ENCODE measurements around the gene SLC50A1. TPM values are rescaled to one million over a fixed set of nuclear protein-coding genes. Genes with fewer than 3 reads are reported as not detected.

The SLC50A1 gene, protein sequence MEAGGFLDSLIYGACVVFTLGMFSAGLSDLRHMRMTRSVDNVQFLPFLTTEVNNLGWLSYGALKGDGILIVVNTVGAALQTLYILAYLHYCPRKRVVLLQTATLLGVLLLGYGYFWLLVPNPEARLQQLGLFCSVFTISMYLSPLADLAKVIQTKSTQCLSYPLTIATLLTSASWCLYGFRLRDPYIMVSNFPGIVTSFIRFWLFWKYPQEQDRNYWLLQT
- 10 to 100 TPM; 44.6 to 99.5 (median 61.9) TPM for polyA plus RNA-seq
- long read RNA-seq, donor 1 = 0 reads
- long read RNA-seq, donor 2, transcript SLC50A1-203 (6 exons, 1,300 nt) = major isoform, 6 of 7 reads
- long read RNA-seq, donor 2, partial matches to known transcripts = 0 of 7 reads
- long read RNA-seq, donor 2, other reads (novel, unspliced or antisense) = 0 of 7 reads
- long read RNA-seq, donor 3, partial matches to known transcripts = 0 of 7 reads
- long read RNA-seq, donor 3, other reads (novel, unspliced or antisense) = 0 of 7 reads
- long read RNA-seq, donor 4 = 0 reads
- long read RNA-seq, donor 5, partial matches to known transcripts = 0 of 3 reads
- long read RNA-seq, donor 5, other reads (novel, unspliced or antisense) = 0 of 3 reads
- long read RNA-seq, donor 6, transcript SLC50A1-203 (6 exons, 1,300 nt) = major isoform, 8 of 32 reads
- long read RNA-seq, donor 6, partial matches to known transcripts = 0 of 32 reads
- long read RNA-seq, donor 6, other reads (novel, unspliced or antisense) = 24 of 32 reads
- long read RNA-seq, donor 7 = 0 reads
- long read RNA-seq, donor 8, partial matches to known transcripts = 0 of 1 reads
- long read RNA-seq, donor 8, other reads (novel, unspliced or antisense) = 0 of 1 reads
- long read RNA-seq, donor 9, partial matches to known transcripts = 0 of 3 reads
- long read RNA-seq, donor 9, other reads (novel, unspliced or antisense) = 0 of 3 reads
- long read RNA-seq, donor 10, partial matches to known transcripts = 0 of 5 reads
- long read RNA-seq, donor 10, other reads (novel, unspliced or antisense) = 0 of 5 reads

DNA sequence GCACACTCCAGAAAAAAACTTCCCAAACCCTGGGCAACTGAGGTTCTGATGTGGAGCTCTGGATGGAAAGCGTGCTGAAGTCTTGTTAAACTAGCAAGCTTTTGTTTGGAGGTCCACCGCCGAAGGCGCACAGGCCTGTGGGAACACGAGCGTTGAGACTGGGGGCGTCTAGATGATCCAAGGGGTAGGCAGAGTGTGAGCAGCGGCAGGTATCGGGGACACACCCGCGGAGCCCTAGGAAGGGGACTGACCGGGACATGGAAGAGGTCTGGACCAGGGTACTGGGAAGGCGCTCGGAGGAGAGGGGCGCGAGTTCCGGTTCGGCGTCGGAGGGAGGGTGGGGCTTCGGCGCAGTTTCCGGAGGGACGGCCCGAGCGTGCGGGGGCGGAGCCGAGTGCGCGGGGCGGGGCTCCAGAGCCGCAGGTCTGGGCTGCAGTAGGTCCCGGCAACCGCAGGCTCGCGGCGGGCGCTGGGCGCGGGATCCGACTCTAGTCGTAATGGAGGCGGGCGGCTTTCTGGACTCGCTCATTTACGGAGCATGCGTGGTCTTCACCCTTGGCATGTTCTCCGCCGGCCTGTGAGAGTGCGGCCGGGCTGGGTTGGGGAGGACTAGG, at the start of gene SLC50A1:
TSS of gene SLC50A1 (plus strand) at position 438 of the 614 bp plus-strand sequence. CDS start at position 498, 60 bp downstream.
- H3K9me3 ChIP-seq (ENCODE audit: control insufficient read depth in 2 of 2, insufficient read depth in 1 of 2, low read depth in 1 of 2, low read length in 1 of 2) = no peaks in the 10 kb centered on the region
- H3K4me3 ChIP-seq (ENCODE audit: low read depth in 1 of 3, low read length in 3 of 3) = peak within 1 kb of the TSS; percentile 61 to 79 (median 67)
- DNase-seq = peak; percentile 90 to 97
- peak within 1 kb of the TSS; percentile 96 to 99 (median 98) for H3K27ac ChIP-seq (ENCODE audit: low read depth in 1 of 3, low read length in 2 of 3)
- 0 to 1% (median 1%) methylated on average over 42 to 52 of the region's 52 CpGs for WGBS, 3 donors
- H3K27me3 ChIP-seq (ENCODE audit: control insufficient read depth in 3 of 3, insufficient read depth in 3 of 3, low read length in 3 of 3) = no peaks in the 10 kb centered on the region
- H3K4me1 ChIP-seq (ENCODE audit: control insufficient read depth in 3 of 3, insufficient read depth in 2 of 3, low read depth in 1 of 3, low read length in 2 of 3) = peaks cover 4 to 53% (median 7%) of the 10 kb centered on the region in 3 donors
- H3K36me3 ChIP-seq (ENCODE audit: control insufficient read depth in 3 of 3, insufficient read depth in 2 of 3, low read depth in 1 of 3, low read length in 3 of 3) = peaks cover 0 to 63% (median 6%) of the 10 kb centered on the region in 3 donors
- no peak for FAIRE-seq

DNA sequence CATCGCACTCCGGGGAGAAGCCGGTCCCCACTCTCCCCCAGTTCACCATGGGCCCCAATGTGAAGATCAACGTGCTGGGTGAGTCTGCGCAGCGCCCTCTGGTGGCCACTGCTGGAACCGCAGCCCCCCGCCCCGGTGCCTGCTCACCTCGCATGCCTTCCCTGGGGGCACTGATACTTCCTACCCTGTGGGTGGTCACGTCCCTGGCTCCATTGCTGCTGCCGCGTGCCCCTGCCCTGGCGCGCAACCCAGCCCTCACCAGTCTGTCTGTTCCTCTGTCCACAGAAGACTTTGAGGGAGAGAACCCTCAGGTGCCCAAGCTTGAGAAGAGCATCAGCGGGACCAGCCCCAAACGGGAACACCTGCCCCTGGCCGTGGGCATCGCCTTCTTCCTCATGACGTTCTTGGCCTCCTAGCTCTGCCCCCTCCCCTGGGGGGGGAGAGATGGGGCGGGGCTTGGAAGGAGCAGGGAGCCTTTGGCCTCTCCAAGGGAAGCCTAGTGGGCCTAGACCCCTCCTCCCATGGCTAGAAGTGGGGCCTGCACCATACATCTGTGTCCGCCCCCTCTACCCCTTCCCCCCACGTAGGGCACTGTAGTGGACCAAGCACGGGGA, 49.4 kb upstream of the SLC50A1 start:
- Histone ChIP-seq H3K36me3 (ENCODE audit: control insufficient read depth in 3 of 3, insufficient read depth in 2 of 3, low read depth in 1 of 3, low read length in 3 of 3) (peaks cover 0 to 11% (median 0%) of the 10 kb centered on the region in 3 donors), H3K27me3 (ENCODE audit: control insufficient read depth in 3 of 3, insufficient read depth in 3 of 3, low read length in 3 of 3) (peaks cover 0 to 29% (median 13%) of the 10 kb centered on the region in 3 donors), H3K9me3 (ENCODE audit: control insufficient read depth in 2 of 2, insufficient read depth in 1 of 2, low read depth in 1 of 2, low read length in 1 of 2) (no peaks in the 10 kb centered on the region), H3K27ac (ENCODE audit: low read depth in 1 of 3, low read length in 2 of 3) (peak overlapping the region in 1 of 3 donors; percentile 99), H3K4me1 (ENCODE audit: control insufficient read depth in 3 of 3, insufficient read depth in 2 of 3, low read depth in 1 of 3, low read length in 2 of 3) (peaks cover 2 to 45% (median 6%) of the 10 kb centered on the region in 3 donors), H3K4me3 (ENCODE audit: low read depth in 1 of 3, low read length in 3 of 3) (peak overlapping the region in 2 of 3 donors; percentile 35 to 90)
- DNase-seq (peak; percentile 49 to 81), FAIRE-seq (no peak)
- 12 to 18% (median 17%) methylated on average over 22 to 24 of the region's 24 CpGs for WGBS, 3 donors

DNA sequence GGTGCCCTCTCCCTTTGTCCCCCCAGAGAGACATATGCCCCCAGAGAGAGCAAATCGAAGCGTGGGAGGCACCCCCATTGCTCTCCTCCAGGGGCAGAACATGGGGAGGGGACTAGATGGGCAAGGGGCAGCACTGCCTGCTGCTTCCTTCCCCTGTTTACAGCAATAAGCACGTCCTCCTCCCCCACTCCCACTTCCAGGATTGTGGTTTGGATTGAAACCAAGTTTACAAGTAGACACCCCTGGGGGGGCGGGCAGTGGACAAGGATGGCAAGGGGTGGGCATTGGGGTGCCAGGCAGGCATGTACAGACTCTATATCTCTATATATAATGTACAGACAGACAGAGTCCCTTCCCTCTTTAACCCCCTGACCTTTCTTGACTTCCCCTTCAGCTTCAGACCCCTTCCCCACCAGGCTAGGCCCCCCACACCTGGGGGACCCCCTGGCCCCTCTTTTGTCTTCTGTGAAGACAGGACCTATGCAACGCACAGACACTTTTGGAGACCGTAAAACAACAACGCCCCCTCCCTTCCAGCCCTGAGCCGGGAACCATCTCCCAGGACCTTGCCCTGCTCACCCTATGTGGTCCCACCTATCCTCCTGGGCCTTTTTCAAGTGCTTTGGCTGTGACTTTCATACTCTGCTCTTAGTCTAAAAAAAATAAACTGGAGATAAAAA, 48.7 kb upstream of the SLC50A1 start:
- peaks cover 2 to 44% (median 6%) of the 10 kb centered on the region in 3 donors for H3K4me1 ChIP-seq (ENCODE audit: control insufficient read depth in 3 of 3, insufficient read depth in 2 of 3, low read depth in 1 of 3, low read length in 2 of 3)
- no peak for DNase-seq
- no peak overlapping the region for H3K4me3 ChIP-seq (ENCODE audit: low read depth in 1 of 3, low read length in 3 of 3)
- peaks cover 0 to 23% (median 10%) of the 10 kb centered on the region in 3 donors for H3K27me3 ChIP-seq (ENCODE audit: control insufficient read depth in 3 of 3, insufficient read depth in 3 of 3, low read length in 3 of 3)
- 71 to 73% (median 71%) methylated on average over 7 to 8 of the region's 8 CpGs for WGBS, 3 donors
- H3K27ac ChIP-seq (ENCODE audit: low read depth in 1 of 3, low read length in 2 of 3) = no peak overlapping the region
- H3K36me3 ChIP-seq (ENCODE audit: control insufficient read depth in 3 of 3, insufficient read depth in 2 of 3, low read depth in 1 of 3, low read length in 3 of 3) = peaks cover 0 to 11% (median 0%) of the 10 kb centered on the region in 3 donors
- no peak for FAIRE-seq
- no peaks in the 10 kb centered on the region for H3K9me3 ChIP-seq (ENCODE audit: control insufficient read depth in 2 of 2, insufficient read depth in 1 of 2, low read depth in 1 of 2, low read length in 1 of 2)

DNA sequence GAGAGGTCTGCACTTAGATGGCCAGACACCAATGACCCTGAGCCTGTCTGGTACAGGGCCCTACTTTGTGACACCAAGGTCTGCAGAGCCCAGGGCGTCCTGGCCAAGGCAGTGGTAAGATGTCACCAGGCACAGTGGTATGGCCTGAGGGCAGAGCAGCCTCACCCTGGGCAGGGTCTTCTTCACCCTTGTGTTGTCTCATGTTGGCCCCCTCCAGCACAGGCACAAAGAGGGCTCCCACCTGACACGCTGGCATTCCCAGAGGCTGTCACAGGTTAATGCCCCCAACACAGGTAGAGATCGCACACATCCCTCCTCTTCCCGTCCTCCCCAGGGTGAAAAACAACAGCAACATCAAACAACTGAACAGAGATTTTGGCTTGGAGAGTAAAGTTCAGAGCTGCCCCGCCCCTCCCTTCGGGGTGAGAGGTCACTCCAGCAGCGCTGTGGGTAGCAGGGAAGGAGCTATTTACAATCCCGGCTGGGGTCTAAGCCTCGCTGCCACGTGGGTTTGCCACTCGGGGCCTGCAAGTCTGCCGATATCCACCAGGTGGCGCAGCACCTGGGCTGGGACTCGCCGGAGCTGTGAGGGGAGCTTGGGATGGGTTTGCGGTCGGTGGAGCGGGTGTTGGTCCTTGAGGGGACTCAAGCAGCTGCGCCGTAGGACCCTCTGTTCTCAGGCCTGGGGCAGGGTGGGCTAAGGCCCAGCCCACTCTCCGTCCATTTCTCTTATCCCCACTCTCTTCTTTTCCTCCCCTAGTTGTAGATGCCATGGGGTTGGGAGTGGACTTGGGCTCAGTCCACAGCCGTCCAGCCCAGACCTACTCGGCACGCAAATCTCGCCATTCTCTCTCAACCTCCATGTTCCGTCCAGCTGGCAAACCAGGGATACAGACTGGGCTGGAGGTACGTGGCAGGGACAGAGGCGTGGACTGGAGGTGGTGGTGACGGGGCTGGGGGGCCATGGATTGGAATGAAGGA, 44.3 kb upstream of the SLC50A1 start:
- no peak overlapping the region for H3K4me3 ChIP-seq (ENCODE audit: low read depth in 1 of 3, low read length in 3 of 3)
- no peak overlapping the region for H3K27ac ChIP-seq (ENCODE audit: low read depth in 1 of 3, low read length in 2 of 3)
- H3K27me3 ChIP-seq (ENCODE audit: control insufficient read depth in 3 of 3, insufficient read depth in 3 of 3, low read length in 3 of 3) = no peaks in the 10 kb centered on the region
- H3K9me3 ChIP-seq (ENCODE audit: control insufficient read depth in 2 of 2, insufficient read depth in 1 of 2, low read depth in 1 of 2, low read length in 1 of 2) = no peaks in the 10 kb centered on the region
- H3K36me3 ChIP-seq (ENCODE audit: control insufficient read depth in 3 of 3, insufficient read depth in 2 of 3, low read depth in 1 of 3, low read length in 3 of 3) = peaks cover 0 to 9% (median 0%) of the 10 kb centered on the region in 3 donors
- peaks cover 0 to 15% (median 0%) of the 10 kb centered on the region in 3 donors for H3K4me1 ChIP-seq (ENCODE audit: control insufficient read depth in 3 of 3, insufficient read depth in 2 of 3, low read depth in 1 of 3, low read length in 2 of 3)
- DNase-seq = peak; percentile 71 to 90
- WGBS, 3 donors = 14 to 24% (median 16%) methylated on average over 29 of the region's 29 CpGs
- no peak for FAIRE-seq

DNA sequence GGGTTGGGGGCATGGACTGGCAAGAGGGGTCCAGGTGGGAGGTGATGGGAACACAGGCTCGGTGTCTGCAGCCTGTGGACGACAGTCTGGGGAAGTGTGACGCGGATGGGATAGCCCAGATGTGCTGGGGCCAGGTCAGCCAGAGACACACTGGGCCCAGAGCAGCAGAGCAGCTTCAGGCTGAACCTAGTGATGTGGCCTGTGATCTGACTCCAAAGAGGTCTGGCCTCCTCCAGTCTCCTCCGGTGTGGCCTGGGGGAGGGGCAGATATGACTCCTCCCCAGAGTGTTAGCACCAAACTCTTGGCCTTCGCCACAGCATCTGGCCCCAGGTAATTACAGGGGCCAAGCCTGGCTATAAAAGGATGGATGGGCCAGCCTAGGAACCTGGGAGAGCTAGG, 43.5 kb upstream of the SLC50A1 start:
- WGBS, 3 donors = 70 to 82% (median 71%) methylated on average over 6 of the region's 6 CpGs
- Histone ChIP-seq H3K4me1 (ENCODE audit: control insufficient read depth in 3 of 3, insufficient read depth in 2 of 3, low read depth in 1 of 3, low read length in 2 of 3) (peaks cover 0 to 14% (median 0%) of the 10 kb centered on the region in 3 donors), H3K9me3 (ENCODE audit: control insufficient read depth in 2 of 2, insufficient read depth in 1 of 2, low read depth in 1 of 2, low read length in 1 of 2) (no peaks in the 10 kb centered on the region), H3K27ac (ENCODE audit: low read depth in 1 of 3, low read length in 2 of 3) (no peak overlapping the region), H3K4me3 (ENCODE audit: low read depth in 1 of 3, low read length in 3 of 3) (no peak overlapping the region), H3K36me3 (ENCODE audit: control insufficient read depth in 3 of 3, insufficient read depth in 2 of 3, low read depth in 1 of 3, low read length in 3 of 3) (peaks cover 0 to under 1% (median 0%) of the 10 kb centered on the region in 3 donors), H3K27me3 (ENCODE audit: control insufficient read depth in 3 of 3, insufficient read depth in 3 of 3, low read length in 3 of 3) (no peaks in the 10 kb centered on the region)
- FAIRE-seq (no peak), DNase-seq (no peak)

DNA sequence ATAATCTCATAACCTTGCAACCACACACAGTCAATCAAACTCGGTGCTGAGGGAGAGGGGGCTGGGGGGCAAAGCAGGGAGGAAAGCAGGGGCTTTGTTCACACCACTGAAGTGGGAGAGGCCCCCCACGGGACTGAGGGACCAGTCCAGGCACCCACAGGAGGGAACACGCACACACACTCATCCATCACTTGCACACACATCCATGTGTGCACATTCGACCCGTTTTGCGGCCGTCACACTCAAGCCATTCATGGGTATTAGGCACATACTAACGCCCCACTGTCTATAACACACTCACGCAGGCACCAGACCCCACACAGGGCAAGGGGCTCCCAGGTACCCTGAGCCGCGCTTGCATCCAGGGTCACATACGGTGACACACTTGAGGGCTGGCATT, 43.0 kb upstream of the SLC50A1 start:
- Histone ChIP-seq H3K4me1 (ENCODE audit: control insufficient read depth in 3 of 3, insufficient read depth in 2 of 3, low read depth in 1 of 3, low read length in 2 of 3) (peaks cover 0 to 14% (median 0%) of the 10 kb centered on the region in 3 donors), H3K9me3 (ENCODE audit: control insufficient read depth in 2 of 2, insufficient read depth in 1 of 2, low read depth in 1 of 2, low read length in 1 of 2) (no peaks in the 10 kb centered on the region), H3K27me3 (ENCODE audit: control insufficient read depth in 3 of 3, insufficient read depth in 3 of 3, low read length in 3 of 3) (no peaks in the 10 kb centered on the region), H3K4me3 (ENCODE audit: low read depth in 1 of 3, low read length in 3 of 3) (no peak overlapping the region), H3K27ac (ENCODE audit: low read depth in 1 of 3, low read length in 2 of 3) (no peak overlapping the region), H3K36me3 (ENCODE audit: control insufficient read depth in 3 of 3, insufficient read depth in 2 of 3, low read depth in 1 of 3, low read length in 3 of 3) (no peaks in the 10 kb centered on the region)
- FAIRE-seq (no peak), DNase-seq (no peak)
- WGBS, 3 donors = 82 to 92% (median 88%) methylated on average over 12 of the region's 12 CpGs
